D721Med (cell line): ENCODE measurements around the gene DMBX1.

Experiments
- DNase-seq: peaks from one replicate; pipeline ENCODE4 v3.0.0; 2011; ENCODE audit warnings: low spot score; ENCODE audit not compliant: insufficient read length
- FAIRE-seq: peaks from 2 replicates; lab custom pipeline; 2011; peaks lifted over from hg19 to GRCh38; lab: Jason Lieb, UNC
- TF ChIP-seq, protein P1 (sequence below): IDR thresholded peaks from 2 replicates; pipeline ENCODE4 v1.5.1; 2012; ENCODE audit warnings: mild to moderate bottlenecking, control low read depth; ENCODE audit not compliant: insufficient read depth; ENCODE audit errors: missing control alignments

The DMBX1 gene

DNA sequence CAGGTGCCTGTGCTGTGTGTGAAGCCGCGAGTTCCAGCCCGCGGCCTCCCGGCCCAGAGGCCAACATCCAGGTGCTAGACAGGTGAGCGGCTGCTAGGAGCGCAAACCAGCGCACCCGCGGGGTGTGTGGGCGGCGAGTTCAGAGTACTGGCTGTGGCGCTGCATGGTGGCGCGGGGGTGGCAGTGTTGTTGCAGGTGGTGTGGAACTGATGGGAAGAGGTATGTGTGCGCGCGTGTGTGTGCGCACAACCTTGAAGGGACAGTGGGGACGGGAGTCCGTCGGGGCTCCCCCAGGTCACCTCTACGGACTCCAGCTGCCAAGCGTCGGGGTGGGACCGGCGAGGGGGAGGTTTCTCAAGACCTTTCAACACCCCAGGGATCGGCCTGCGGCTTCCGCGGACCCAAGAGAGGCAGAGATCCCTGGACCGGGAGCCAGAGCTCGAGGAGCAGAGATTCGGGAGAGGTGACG, 433 bp upstream of the DMBX1 start:
- TF ChIP-seq, protein P1, sequence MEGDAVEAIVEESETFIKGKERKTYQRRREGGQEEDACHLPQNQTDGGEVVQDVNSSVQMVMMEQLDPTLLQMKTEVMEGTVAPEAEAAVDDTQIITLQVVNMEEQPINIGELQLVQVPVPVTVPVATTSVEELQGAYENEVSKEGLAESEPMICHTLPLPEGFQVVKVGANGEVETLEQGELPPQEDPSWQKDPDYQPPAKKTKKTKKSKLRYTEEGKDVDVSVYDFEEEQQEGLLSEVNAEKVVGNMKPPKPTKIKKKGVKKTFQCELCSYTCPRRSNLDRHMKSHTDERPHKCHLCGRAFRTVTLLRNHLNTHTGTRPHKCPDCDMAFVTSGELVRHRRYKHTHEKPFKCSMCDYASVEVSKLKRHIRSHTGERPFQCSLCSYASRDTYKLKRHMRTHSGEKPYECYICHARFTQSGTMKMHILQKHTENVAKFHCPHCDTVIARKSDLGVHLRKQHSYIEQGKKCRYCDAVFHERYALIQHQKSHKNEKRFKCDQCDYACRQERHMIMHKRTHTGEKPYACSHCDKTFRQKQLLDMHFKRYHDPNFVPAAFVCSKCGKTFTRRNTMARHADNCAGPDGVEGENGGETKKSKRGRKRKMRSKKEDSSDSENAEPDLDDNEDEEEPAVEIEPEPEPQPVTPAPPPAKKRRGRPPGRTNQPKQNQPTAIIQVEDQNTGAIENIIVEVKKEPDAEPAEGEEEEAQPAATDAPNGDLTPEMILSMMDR = no peak
- no peak for FAIRE-seq
- no peak for DNase-seq

DNA sequence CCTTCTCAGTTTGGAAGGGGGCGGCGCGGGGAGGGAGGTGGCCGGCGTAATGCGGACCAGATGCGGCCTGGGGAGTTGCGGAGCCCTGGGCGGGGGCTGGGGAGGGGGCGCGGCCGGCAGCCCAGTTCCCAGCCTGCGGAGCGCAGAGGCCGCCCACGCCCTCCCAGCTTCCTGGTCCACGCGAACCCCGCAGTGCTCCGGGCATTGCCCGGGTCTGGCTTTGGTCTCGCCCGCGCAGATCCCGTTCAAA, 695 bp downstream of the DMBX1 start:
- FAIRE-seq (no peak), DNase-seq (no peak)
- TF ChIP-seq, protein P1 = no peak

DNA sequence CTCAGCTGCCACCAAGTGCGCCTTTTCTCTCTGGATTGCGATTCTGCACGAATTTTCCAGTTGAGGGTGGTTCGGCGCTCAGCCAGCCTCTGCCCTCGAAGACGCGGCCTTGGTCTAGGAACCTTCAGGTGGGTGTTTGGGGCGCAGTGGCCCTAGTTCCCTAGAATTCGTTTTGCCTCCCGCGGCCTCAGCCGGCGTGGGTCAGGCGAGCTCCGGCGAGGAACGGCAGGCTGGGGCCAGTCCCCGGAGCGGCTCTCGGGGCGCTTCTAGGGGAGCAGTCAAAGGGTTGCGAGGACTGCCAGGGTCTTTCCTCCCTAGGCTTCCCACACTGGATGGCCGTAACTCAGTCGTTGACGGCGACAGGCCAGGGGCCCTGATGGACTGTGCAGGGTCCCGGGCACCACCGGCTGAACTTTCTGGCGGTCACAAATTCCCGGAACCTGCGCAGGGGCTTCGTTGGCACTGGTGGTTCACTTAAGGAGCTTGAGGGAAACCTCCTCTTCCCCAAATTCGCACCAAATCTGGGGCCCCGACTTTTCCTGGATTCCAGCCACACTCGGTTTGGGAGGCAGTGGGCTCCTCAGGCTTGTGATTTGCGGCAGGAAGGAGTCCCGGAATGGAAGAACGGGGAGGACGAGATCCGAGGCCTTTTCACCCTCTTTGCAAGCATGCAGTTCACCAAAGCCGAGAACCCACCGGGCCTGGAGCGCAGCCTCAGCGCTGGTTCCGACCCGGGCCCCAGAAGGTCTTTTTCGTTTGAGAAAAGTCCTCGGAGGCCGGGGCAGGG, 1.2 kb downstream of the DMBX1 start:
- TF ChIP-seq, protein P1 = no peak
- DNase-seq (no peak), FAIRE-seq (no peak)

DNA sequence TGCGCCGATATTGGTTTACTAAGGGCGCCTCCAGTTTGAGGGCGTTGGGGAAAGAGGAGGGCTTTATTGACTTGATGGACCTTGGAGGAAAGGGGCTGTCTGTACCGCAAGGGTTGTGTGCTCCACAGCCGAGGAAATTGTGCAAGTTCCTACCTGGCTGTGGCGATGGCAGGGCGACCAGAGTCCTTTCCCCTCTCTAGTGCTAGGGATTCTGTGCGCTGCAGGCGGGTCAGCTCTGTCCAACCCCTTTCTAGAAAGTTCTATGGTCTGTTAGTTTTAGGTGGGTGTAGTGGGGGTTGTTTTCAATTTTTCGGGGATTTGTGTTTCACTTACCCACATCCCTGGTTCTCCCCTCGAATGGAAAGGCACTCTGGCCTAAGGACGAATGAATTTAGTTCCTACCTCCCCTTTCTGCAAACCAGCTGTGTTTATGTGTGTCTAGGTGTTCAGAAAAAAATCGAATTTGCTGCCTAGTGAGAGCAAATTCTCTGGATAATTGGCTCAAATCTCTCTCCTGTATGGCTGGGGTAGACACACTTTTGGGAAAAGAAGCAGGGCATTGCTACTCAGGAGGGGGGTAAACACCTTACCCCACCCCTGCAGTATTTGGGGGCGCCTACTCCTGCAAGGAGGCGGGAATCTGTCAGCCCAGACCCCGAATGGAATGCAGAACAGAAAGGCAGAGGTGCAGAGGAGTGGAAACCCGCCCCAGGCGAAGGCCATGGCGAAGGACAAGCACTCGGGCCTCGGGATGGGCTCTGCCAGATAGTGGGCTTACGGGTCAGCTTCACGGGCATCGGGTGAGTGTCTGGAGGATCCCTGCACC, 2.0 kb downstream of the DMBX1 start:
- no peak for DNase-seq
- no peak for FAIRE-seq
- TF ChIP-seq, protein P1 = no peak

DNA sequence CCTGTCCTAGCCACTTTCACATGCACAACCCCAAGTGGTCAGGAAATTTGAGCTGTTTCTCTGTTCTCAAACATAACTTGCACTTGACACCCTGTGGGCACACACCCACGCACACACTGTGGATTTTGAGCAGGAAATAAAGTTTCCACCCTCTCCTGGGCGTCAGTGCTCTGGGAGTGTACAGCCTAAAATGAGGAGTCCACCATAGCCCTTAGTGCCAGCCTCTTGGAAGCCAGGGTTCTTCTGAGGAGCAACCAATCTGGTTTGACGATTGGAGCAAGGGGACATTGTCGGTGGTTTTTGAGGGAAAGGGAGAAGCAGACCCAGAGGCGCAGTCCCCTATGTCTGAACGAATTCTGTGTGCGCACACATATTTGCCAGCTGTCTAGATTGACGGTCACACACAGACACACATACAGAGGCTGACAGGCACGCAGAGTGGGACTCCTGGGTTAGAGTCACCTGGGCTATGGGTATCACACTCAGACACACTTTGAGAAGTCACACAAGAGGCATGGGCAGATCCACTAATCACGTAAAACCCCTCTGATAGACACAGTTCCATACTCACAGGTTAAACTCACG, 2.7 kb downstream of the DMBX1 start:
- DNase-seq (no peak), FAIRE-seq (no peak)
- TF ChIP-seq, protein P1 = no peak

DNA sequence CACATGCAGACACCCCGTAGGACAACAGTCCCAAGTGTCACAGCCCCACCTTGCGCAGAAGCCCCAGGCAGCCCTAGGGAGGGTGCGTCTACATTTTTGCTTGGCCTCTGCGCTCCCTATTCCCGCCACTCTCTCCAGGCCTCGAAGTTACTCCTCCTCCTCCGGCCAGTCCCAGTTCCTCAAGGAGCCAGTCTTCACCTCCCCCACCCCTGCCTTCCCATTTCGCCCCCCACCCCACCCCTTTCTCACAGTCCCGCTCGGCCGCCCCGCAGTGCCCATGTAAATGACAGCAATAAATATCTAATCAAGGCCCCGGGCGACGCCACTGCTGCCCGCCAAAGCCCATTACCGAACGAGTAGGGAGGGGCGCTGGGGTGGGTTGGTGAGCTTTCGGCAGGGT, 3.2 kb downstream of the DMBX1 start:
- no peak for FAIRE-seq

More for the DNA sequence above, 3.2 kb downstream of the DMBX1 start:
- DNase-seq = no peak
- TF ChIP-seq, protein P1 = no peak
